Subcutaneous abdominal adipose tissue (tissue), 5 donors: Measurements from ENCODE around the gene GJD4.

Experiments
- H3K27ac ChIP-seq: one replicate; pipeline ENCODE4 v1.7.0; 2013; ENCODE audit warnings: low read depth, mild to moderate bottlenecking, inconsistent platforms, low read length, moderate library complexity
- H3K27me3 ChIP-seq, 5 donors: one replicate each; pipeline ENCODE4 v1.7.0; 2013; ENCODE audit warnings: low read length in 5 of 5, inconsistent platforms in 1 of 5; ENCODE audit not compliant: control insufficient read depth in 5 of 5, insufficient read depth in 4 of 5
- H3K36me3 ChIP-seq, 5 donors: one replicate each; pipeline ENCODE4 v1.7.0; 2013; ENCODE audit warnings: low read length in 5 of 5; ENCODE audit not compliant: control insufficient read depth in 5 of 5, insufficient read depth in 5 of 5
- H3K4me1 ChIP-seq, 5 donors: one replicate each; pipeline ENCODE4 v1.7.0; 2013; ENCODE audit warnings: low read length in 5 of 5, mild to moderate bottlenecking in 3 of 5, moderate library complexity in 1 of 5; ENCODE audit not compliant: control insufficient read depth in 5 of 5, insufficient read depth in 5 of 5
- H3K4me3 ChIP-seq, 5 donors: one replicate each; pipeline ENCODE4 v1.7.0; 2013; ENCODE audit warnings: low read length in 5 of 5, low read depth in 1 of 5
- H3K9ac ChIP-seq, 5 donors: one replicate each; pipeline ENCODE4 v1.7.0; 2013; ENCODE audit warnings: low read length in 5 of 5, mild to moderate bottlenecking in 4 of 5, moderate library complexity in 3 of 5
- H3K9me3 ChIP-seq, 5 donors: one replicate each; pipeline ENCODE4 v1.7.0; 2013; ENCODE audit warnings: low read length in 5 of 5; ENCODE audit not compliant: control insufficient read depth in 5 of 5
- donor health status: healthy.
- donor health status: healthy.
- donor health status: healthy.
- donor health status: healthy.
- donor health status: healthy.

GJD4 gene

DNA sequence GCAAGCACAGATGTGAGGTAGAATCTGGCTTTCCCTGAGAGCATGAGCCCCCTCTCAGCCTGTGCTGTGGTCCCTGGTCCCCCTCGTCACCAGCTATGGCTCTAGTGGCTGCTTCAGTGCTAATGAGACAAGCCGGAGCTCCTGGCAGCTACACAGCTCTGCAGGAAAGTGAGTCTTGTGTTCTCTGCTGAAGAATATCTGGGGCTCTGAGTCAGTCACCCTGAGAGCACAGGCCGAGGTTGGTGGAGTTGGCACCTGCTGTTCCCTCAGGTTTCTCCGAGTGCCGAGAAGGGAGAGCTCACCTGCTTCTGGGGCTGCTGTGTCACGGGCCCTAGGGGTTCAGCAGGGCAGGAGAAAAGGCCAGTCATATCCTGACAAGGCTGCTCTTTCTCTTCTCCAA is 37.2 kb upstream of the GJD4 start:
- no peak overlapping the region for H3K4me3 ChIP-seq
- H3K27ac ChIP-seq, result no peak overlapping the region
- H3K36me3 ChIP-seq, result peaks cover 0 to 45% (median 36%) of the 10 kb centered on the region in 5 donors
- no peaks in the 10 kb centered on the region for H3K27me3 ChIP-seq
- H3K9me3 ChIP-seq, result no peaks in the 10 kb centered on the region
- H3K4me1 ChIP-seq, result peaks cover 10 to 37% (median 26%) of the 10 kb centered on the region in 5 donors
- H3K9ac ChIP-seq, result no peak overlapping the region

DNA sequence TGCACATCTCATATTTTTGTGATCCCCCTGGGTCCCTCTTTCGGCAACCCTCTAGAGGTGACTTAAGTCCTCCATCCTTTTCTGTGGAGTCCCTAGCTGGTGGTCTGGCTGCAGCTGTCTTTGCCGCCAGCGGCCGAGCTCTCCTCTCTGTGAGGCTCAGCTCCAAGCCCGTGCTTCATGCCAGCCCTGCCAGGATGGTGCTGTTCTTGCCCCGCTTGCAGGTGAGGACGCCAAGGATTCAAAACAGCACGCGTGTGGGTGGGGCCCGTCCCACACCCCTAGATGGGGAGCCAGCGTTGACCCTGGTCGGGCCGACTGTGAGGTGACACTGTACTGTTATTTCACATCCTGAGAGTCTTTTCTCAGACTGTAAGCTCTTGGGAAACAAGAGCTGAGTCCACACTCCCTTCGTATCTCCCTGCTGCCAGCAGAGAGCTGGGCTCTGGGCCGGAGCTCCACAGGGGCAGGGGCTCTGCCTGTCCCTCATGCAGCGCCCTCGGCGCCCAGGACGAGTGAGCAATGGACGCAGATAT is 36.6 kb upstream of the GJD4 start:
- Histone ChIP-seq H3K9ac (no peak overlapping the region), H3K4me1 (peaks cover 8 to 37% (median 26%) of the 10 kb centered on the region in 5 donors), H3K27me3 (no peaks in the 10 kb centered on the region), H3K36me3 (peaks cover 0 to 51% (median 38%) of the 10 kb centered on the region in 5 donors), H3K9me3 (no peaks in the 10 kb centered on the region), H3K27ac (no peak overlapping the region), H3K4me3 (no peak overlapping the region)

DNA sequence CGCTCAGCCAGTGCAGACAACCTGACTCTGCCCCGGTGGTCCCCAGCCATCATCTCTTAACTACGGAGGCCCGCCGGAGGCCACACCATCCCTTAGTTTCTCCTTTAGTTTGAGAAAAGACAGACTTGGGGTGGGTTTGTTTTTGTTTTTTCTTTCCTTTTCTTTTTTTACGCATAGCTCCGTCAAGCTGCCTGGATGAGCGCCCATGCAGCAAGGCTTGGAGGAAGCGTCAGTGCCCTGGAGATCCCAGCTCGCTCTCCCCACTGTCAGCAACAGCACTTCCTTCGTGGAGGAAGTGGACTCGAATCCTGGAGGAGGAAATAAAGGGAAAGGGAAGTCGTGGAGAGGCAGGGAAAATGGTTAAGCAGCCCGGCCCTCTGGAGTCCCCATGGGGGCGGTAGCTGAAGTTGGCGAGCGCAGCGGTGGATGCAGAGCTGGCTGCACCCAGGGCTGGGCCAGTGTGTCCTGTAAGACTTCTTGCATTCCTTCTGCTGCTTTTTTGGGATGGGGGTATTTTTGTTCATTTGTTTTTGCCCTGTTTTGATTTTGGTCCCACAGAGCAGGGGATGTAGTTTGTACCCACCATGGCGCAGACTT is 35.9 kb upstream of the GJD4 start:
- no peaks in the 10 kb centered on the region for H3K27me3 ChIP-seq
- H3K4me3 ChIP-seq, result no peak overlapping the region
- peaks cover 8 to 34% (median 23%) of the 10 kb centered on the region in 5 donors for H3K4me1 ChIP-seq
- H3K36me3 ChIP-seq, result peaks cover 0 to 55% (median 40%) of the 10 kb centered on the region in 5 donors
- no peak overlapping the region for H3K9ac ChIP-seq
- no peaks in the 10 kb centered on the region for H3K9me3 ChIP-seq
- no peak overlapping the region for H3K27ac ChIP-seq

DNA sequence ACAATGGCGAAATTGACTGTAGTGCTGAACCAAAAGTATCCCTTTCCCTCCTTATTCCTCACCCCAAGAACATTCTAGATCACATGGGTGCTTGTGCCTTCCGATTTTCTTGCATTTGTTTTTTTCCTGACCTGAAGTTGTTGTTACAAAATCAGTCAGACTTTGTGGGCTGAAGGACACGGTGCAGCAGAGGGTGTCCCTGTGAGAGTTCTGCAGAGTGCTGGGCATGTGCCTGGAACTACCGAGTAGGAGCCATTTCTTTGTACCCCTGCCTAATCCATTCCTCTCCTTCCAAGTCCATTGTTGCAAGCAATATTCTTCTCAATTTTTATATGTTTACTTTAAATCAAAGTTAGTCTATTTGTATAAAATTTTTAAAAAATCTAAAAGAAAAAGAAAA is 35.3 kb upstream of the GJD4 start:
- H3K27me3 ChIP-seq, result no peaks in the 10 kb centered on the region
- H3K9me3 ChIP-seq, result no peaks in the 10 kb centered on the region
- peaks cover 0 to 61% (median 38%) of the 10 kb centered on the region in 5 donors for H3K36me3 ChIP-seq
- H3K9ac ChIP-seq, result no peak overlapping the region
- H3K4me1 ChIP-seq, result peaks cover 4 to 28% (median 17%) of the 10 kb centered on the region in 5 donors
- no peak overlapping the region for H3K4me3 ChIP-seq
- H3K27ac ChIP-seq, result no peak overlapping the region

DNA sequence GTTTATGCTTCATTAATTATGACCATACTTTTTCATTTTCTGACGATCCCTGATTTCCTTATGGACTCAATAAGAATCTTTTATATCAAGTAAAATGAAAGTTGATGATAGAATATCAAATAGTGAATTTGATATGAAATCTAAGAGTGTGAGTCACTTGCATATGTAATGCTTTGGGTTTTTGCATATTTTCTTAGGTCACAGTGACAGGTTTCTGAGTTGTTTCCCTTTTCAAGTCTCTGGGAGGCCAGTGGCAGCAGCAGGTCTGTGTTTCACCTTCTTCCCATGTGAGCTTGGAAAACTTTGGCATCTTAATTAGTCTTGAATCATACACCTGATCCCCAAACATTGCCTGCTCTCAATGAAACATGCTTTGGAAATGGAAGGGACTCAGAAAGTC is 34.7 kb upstream of the GJD4 start:
- Histone ChIP-seq H3K9ac (no peak overlapping the region), H3K4me1 (peaks cover 3 to 22% (median 11%) of the 10 kb centered on the region in 5 donors), H3K27ac (no peak overlapping the region), H3K36me3 (peaks cover 0 to 67% (median 39%) of the 10 kb centered on the region in 5 donors), H3K4me3 (no peak overlapping the region), H3K9me3 (no peaks in the 10 kb centered on the region), H3K27me3 (no peaks in the 10 kb centered on the region)

DNA sequence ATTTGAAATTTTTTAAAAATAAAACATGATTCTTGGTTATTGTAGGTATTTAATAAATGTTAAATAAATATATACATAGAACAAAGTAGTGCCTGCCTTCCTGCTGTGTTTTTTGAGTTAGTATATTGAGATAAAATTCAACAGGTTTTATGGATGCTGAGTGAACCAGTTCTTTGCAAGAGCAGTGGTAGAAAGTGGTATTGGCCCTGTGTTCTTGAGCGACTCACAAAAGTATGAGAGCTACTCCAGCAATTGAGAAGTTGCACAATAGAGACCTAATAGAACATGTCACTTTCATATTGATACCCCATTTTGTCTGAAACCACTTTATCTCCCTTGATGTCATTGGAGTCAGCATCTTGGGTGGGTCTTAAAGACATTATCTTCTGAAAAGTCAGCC is 32.6 kb upstream of the GJD4 start:
- Histone ChIP-seq H3K27ac (no peak overlapping the region), H3K9ac (no peak overlapping the region), H3K36me3 (peaks cover 0 to 57% (median 34%) of the 10 kb centered on the region in 5 donors), H3K27me3 (no peaks in the 10 kb centered on the region), H3K4me3 (no peak overlapping the region), H3K9me3 (no peaks in the 10 kb centered on the region), H3K4me1 (peaks cover 0 to 14% (median 8%) of the 10 kb centered on the region in 5 donors)

DNA sequence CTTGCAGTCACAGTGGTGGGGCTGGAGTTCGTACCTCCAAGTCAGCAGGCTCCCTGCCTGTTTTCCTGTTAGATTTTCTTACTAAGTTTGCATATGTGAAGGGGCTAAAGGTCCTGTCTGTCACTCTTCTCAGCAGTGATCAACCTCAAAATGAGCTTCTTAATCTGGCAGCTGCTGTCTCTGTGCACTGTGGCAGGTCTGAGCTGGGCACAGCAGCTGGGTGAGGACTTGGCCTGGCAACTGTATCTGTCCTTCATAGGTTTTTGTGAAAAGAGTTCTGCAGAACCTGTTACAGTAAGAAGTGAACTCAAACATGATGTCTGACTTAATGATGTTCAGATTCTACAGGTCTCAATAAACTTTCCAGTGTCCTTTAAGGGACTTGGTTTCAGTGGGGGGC is 31.3 kb upstream of the GJD4 start:
- Histone ChIP-seq H3K4me3 (no peak overlapping the region), H3K9ac (no peak overlapping the region), H3K36me3 (peaks cover 0 to 45% (median 22%) of the 10 kb centered on the region in 5 donors), H3K9me3 (no peaks in the 10 kb centered on the region), H3K27ac (no peak overlapping the region), H3K27me3 (no peaks in the 10 kb centered on the region), H3K4me1 (peaks cover 0 to 20% (median 8%) of the 10 kb centered on the region in 5 donors)

DNA sequence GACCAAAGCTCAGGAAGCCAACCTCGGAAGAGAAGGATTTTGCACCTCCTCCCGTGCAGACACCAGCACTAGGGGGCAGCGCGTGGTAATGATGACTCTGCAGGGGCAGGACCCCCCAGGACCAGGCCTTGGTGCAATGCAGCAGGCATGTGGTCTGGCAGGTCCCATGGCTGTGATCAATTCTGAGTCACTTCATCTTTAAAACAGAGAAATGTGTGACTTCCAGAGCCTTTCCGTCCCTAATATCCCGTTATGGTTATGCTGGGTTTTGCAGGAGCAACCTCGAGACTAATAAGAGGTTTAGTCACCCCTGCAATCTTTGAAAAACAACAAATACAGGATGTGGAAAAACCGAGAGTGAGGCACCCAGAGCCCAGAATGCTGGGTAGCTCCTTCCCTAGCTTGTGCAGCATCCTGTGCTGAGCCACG is 30.2 kb upstream of the GJD4 start:
- no peaks in the 10 kb centered on the region for H3K9me3 ChIP-seq
- no peak overlapping the region for H3K27ac ChIP-seq
- peaks cover 0 to 10% (median under 1%) of the 10 kb centered on the region in 5 donors for H3K4me1 ChIP-seq
- H3K4me3 ChIP-seq, result no peak overlapping the region
- H3K27me3 ChIP-seq, result no peaks in the 10 kb centered on the region
- H3K9ac ChIP-seq, result no peak overlapping the region
- peaks cover 0 to 34% (median 13%) of the 10 kb centered on the region in 5 donors for H3K36me3 ChIP-seq

DNA sequence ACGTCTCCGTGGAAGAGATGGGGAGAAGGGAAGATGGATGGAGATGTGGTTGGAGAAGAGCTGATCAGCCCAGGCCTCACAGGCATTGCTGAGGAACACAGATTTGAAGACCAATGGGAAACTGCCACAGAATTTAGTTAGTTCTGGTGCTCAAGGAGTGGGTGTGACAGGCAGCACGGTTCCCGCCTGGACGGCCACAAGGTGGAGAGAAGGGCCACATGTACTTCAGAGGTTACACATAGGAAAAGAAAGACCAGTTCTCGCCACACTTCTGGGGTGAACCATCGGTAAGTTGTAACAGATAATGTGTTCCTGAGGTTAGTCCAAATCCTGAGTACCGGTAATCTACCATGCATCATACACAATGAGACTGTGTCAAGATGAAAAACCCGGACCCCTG is 29.5 kb upstream of the GJD4 start:
- Histone ChIP-seq H3K27me3 (no peaks in the 10 kb centered on the region), H3K36me3 (peaks cover 0 to 31% (median 13%) of the 10 kb centered on the region in 5 donors), H3K9ac (no peak overlapping the region), H3K4me3 (no peak overlapping the region), H3K27ac (no peak overlapping the region), H3K9me3 (no peaks in the 10 kb centered on the region), H3K4me1 (peaks cover 0 to 10% (median 0%) of the 10 kb centered on the region in 5 donors)

DNA sequence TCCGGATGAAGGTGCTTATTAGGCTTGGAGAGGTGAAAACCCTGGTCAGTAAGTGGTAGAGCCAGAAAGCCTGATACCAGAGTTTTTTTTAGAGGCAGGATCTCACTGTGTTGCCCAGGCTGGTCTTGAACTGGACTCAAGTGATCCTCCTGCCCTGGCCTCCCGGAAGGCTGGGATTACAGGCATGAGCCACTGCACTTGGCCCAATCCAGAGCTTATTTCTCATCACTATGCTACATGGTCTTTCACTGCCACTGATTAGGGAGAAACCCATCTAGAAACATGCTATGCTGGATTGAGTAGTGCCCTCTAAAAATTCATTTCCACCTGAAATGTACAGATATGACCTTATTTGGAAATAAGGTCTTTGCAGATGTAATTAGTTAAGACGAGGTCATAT is 28.4 kb upstream of the GJD4 start:
- Histone ChIP-seq H3K27ac (no peak overlapping the region), H3K9me3 (no peaks in the 10 kb centered on the region), H3K27me3 (no peaks in the 10 kb centered on the region), H3K4me3 (no peak overlapping the region), H3K9ac (no peak overlapping the region), H3K36me3 (peaks cover 0 to 30% (median 13%) of the 10 kb centered on the region in 5 donors), H3K4me1 (peaks cover 0 to 10% (median 0%) of the 10 kb centered on the region in 5 donors)
